HL-60 (cell line): Measurements from ENCODE around the gene PTPRT.

ENCODE experiments used
- DNase-seq, 2 experiments: peaks; one replicate each; pipeline ENCODE4 v3.0.0-alpha.2; 2010 to 2020; ENCODE audit warnings: low read depth in 1 of 2, low spot score in 1 of 2
- H3K27ac ChIP-seq: fragments of 250-450 bp; sonication (Bioruptor Pico); replicated peaks from 2 replicates; pipeline ENCODE4 v1.5.1; 2020; ENCODE audit warnings: mild to moderate bottlenecking, moderate library complexity
- H3K27me3 ChIP-seq: fragments of 250-450 bp; sonication (Bioruptor Pico); 2 replicates; pipeline ENCODE4 v1.5.1; 2021; ENCODE audit warnings: mild to moderate bottlenecking, moderate library complexity; ENCODE audit not compliant: insufficient read depth, poor library complexity, severe bottlenecking
- H3K4me3 ChIP-seq: replicated peaks from 2 replicates; pipeline ENCODE4 v1.5.1; 2011; ENCODE audit warnings: mild to moderate bottlenecking, control low read depth, low read length; ENCODE audit not compliant: insufficient read depth
- CTCF ChIP-seq: IDR thresholded peaks from one replicate; pipeline ENCODE4 v1.5.1; 2011; ENCODE audit warnings: low read length, control low read depth, inconsistent platforms; ENCODE audit not compliant: insufficient read depth
- GABPA ChIP-seq: IDR thresholded peaks from 2 replicates; pipeline ENCODE4 v1.6.1; 2012; ENCODE audit warnings: low read depth
- POLR2AphosphoS5 ChIP-seq: IDR thresholded peaks from 2 replicates; pipeline ENCODE4 v1.6.1; 2012; ENCODE audit warnings: low read depth
- REST ChIP-seq: IDR thresholded peaks from 2 replicates; pipeline ENCODE4 v1.6.1; 2012; ENCODE audit warnings: low read depth; ENCODE audit not compliant: insufficient replicate concordance
- SPI1 ChIP-seq: IDR thresholded peaks from 2 replicates; pipeline ENCODE4 v1.6.1; 2012; ENCODE audit warnings: low read depth, mild to moderate bottlenecking, borderline replicate concordance

The PTPRT gene

DNA sequence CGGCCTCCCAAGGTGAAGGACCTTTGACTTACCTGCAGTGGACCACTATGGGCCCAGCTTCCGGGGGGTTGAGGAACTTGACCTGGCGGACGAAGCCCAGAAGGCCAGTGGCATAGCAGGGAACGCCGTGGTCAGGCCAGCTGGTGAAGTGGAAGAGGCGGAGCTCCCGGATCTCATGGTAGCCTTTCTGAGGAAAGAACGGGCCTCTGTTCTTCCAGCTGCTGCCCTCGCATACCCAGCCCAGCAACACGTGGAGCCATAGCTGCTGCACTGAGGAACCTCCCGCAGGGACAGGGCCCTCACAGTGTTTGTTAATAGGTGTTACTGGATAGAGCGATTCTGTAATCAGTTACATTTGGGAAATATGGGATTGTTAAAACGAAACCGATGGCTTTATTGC, 1079.4 kb downstream of the PTPRT start:
- no peak overlapping the region for H3K4me3 ChIP-seq
- H3K27ac ChIP-seq = no peak overlapping the region
- DNase-seq = no peak
- TF ChIP-seq GABPA = no peak
- no peaks in the 10 kb centered on the region for H3K27me3 ChIP-seq

DNA sequence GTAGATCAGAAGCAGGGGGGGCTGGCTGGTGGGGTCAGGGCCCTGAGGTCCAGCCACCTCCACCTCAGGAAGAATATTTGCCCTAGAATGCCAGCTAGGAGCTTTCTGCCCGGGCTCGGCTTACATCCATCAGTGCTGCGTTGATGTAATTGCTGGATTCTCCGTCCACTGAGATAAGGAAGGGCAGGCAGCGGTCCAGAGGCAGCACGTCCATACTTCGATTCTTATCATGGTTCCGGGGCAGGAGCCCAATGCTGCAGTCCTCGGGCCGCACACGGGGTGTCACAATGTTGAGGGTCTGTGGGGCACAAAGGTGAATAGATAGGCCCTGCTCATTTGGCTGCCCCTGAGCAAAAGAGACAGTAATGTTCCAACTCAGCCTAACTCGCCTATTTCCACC, 1087.7 kb downstream of the PTPRT start:
- H3K27me3 ChIP-seq = peaks cover 2% of the 10 kb centered on the region

DNA sequence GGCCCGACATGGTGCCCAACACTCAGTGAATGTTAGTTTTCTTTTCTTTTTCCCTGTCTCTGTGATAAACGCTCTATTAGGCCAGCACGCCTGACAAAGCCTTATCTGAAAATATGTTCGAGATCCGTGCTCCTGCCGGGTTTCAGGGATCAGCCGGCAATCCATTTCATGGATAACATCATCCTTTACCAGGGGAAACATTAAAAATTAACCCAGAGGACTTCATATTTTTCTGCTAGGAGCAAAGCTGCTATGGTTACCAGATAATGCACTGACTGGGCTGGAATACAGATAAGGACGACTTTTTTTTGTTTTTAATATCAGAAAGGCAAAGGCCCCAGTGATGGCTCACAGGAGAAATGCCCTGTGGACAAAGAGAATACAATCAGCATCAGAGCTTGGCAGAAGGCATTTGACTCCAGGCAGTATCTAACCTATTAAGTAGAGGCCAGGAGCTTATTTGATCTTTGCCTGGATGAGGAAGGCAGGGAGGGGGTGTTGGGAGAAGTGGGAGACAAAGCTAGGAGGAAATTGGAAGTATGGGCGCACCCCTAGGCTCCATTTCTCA, 1089.5 kb downstream of the PTPRT start:
- no peak overlapping the region for H3K27ac ChIP-seq
- H3K4me3 ChIP-seq = no peak overlapping the region
- TF ChIP-seq REST (no peak), SPI1 (no peak), POLR2AphosphoS5 (no peak), GABPA (no peak), CTCF (no peak)
- peaks cover 2% of the 10 kb centered on the region for H3K27me3 ChIP-seq
- DNase-seq = no peak

More for the DNA sequence above, 1087.7 kb downstream of the PTPRT start:
- no peak for DNase-seq
- no peak for TF ChIP-seq REST
- TF ChIP-seq POLR2AphosphoS5 = no peak
- TF ChIP-seq SPI1 = no peak
- TF ChIP-seq CTCF = no peak
- no peak for TF ChIP-seq GABPA
- Histone ChIP-seq H3K27ac (no peak overlapping the region), H3K4me3 (no peak overlapping the region)

DNA sequence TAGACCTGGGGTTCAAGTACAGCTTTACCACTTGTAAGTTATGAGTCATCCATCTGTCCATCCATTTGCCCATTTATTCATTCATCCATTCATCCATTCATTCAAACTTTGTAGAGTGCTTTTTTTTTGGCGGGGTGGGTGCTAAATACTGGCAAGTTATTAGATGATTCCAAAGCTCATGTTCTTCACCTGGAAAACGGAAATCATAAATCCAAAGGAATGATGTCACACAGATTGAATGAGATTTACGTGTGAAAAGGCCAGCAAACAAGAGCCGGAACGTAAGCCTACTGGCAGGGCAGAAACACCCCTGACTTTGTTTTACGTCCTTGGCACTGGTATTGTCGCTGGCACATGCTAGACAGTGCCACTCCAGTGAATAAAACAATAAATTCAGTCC, 1090.6 kb downstream of the PTPRT start:
- Histone ChIP-seq H3K27me3 (peaks cover 2% of the 10 kb centered on the region), H3K4me3 (no peak overlapping the region), H3K27ac (no peak overlapping the region)
- DNase-seq = no peak
- TF ChIP-seq POLR2AphosphoS5 (no peak), CTCF (no peak), REST (no peak), SPI1 (no peak), GABPA (no peak)
